NOMO-1 (cell line): ENCODE measurements around the gene MAD1L1.

Source experiments
- DNase-seq, 2 experiments: peaks; one replicate each; lab custom pipeline; 2025; ENCODE audit not compliant: unreplicated experiment in 2 of 2; lab: John Stamatoyannopoulos, UW

Gene MAD1L1

DNA sequence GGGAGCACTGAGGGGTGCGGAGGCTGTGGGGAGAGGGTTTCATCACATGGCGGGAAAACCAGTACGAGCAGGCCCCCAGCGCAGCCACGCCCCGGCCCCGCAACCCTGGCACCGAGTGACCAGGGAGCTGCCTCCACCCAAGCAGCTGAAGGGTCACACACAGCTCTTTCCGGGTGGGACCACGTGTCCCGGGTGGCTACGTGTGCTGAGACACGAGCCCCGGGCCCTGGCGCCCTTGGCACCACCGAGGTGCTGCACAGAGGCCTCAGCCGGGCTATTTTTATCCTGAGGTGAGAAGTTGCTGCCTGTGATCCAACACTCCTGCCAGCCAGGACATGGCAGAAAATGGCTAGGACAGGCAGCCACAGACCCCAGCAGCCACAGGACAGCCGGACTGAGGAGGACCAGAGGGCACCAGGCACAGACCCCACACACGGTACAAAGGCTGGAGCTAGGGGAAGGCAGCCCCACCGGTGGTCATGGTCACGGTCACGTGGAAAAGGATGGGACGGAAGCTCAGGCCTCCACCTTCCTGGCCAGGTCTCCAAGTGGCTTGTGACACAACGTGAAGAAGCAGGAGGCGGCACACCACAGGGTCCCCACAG lies 223.7 kb downstream of the MAD1L1 start:
- no peak for DNase-seq

DNA sequence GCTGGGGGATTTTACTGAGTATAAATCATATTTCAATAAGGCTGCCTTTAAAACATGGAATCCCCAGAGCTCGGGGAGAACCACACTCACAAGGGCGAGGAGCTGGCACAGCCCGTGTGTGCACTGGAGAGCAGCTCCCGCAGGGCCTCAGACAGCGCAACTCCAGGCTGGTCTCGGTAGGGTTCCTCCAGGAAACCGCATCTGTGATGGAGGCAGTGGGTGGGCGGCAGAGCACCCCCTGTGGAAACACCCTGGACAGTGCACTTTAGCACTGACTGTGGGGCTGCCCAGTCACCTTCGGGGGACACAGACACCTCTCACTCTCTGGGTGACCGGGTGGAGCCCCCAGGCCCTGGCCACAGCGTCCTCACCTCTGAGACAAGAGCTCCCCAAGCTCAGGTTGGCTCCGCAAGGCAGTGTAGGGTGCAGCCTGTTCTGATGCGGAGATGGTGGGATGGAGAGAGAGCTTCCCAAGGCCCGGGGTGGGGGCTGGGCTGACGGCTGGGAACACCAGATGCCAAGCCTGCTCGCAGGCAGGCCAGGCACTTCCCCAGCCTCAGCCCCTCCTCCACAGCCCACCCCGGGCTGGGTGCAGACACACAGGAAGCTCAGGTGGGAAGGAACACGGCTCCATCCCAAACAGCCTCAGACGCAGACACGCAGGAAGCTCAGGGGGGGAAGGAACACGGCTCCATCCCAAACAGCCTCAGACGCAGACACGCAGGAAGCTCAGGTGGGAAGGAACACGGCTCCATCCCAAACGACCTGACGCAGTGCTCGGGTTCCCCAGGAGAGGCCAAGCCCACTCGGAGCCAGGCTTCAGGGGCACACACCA lies 224.4 kb downstream of the MAD1L1 start:
- DNase-seq = no peak

DNA sequence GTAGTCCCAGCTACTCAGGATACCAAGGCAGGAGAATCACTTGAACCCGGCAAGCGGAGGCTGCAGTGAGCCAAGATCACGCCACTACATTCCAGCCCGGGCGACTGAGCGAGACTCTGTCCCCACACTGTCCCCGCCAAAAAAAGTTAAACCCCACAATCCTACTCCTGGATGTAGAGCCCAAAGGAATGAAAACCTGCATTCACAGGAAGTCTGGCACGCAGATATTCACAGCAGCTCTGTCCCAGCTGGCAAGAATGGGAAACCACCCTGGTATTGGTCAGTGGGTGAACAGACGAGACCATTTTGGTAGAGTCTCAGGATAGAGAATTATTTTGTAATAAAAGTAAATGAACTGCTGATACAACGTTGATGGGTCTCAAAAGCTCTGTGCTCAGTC lies 225.2 kb downstream of the MAD1L1 start:
- no peak for DNase-seq

DNA sequence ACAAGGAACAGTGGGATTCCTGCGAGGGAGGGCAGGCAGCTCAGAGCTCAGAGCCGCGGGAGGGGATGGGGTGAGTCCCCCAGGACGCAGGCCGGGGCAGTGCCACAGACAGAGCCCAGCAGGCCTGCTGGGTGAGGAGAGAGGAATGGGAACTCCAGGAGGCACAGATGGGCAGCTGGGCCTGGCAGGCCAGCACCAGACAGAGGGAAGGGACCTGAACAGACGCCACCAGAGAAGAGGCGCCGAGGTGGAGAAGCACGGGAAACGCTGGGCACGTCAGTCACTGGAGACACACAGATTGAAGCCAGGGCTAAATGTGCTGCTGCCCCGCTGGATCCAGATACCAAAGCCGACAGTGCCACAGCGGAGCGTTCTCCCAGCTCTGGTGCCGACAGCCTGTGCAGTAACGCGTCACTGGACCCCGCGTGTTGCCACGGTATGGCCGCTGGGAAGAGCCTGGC lies 225.8 kb downstream of the MAD1L1 start:
- no peak for DNase-seq

DNA sequence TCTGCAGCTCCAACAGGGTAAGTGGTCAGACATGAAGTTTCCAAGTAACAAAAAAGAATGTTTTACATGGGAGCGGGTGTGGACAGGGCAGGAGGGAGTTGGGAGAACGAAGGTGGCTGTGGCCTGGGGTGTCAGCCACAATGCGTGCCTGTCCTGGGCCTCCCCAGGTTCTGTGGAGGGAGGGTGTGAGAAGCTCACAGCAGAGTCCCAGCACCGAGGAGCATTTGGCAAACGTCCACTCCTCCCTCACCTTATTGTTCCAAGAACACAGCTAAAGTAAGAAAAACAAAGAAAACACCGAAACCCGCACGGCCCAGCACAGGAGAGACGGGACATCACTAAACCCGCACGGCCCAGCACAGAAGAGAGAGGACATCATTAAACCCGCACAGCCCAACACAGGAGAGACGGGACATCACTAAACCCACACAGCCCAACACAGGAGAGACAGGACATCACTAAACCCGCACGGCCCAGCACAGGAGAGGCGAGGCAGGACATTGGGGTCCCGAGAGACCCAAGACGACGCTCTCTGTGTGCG lies 226.4 kb downstream of the MAD1L1 start:
- no peak for DNase-seq

DNA sequence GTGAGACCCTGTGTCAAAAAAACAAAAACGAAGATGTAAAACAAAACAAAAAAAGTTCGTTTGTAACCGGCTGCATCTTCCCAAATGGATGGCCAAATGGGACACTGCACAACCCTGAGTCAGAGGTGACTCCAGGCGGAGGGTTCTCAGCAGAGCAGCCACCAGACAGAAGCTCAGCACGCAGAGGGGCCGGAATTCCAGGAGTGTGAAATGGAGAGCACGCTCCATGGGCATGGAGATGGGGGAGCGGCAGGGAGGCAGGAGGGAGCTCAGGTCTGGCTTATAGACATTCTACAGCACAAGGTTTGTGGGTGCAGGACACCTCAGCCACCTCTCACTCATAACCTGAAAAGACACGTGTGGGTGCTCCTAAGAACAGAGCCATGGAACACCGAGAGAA lies 227.0 kb downstream of the MAD1L1 start:
- DNase-seq = no peak

DNA sequence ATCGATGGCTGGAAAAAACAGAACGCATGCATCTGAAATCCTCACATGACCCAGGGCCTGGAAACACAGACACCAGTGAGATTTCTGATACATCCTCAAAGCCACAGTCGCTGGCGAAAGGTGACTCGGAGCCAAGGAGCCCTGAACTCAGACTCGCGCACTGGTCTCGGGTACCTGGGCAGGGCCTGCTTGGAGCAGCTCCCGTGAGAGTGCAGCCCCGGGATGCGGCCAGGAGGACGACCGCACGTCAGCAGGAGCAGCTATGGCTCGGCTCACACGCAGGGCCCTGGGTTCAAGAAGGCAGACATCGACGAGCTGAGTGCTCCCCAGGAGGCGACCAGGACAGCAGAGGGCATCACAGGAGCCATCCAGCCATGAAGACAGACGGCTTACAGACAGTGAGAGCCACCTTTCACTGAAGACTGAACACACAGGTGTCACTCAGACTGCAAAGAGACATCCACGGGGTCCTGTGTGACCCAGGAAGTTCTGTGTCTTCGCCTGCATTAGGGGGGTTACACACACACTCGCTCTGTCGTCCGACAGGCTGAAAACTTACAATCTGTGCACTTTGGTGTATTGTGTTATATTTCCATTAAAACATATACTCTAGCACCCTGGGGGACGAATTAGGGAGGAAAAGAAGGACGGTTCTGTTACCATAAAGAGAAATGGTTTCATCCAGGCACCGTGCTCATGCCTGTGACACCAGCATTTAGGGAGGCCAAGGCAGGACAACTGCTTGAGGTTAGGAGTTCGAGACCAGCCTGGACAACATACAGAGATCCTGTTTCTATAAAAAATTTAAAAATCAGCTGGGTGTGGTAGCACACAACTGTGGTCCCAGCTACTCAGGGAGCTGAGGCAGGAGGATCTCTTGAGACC lies 227.7 kb downstream of the MAD1L1 start:
- DNase-seq = no peak

- no peak for DNase-seq
Observed at GRCh38 chr7:2003931-2004812, 228.6 kb downstream of the MAD1L1 start.

DNA sequence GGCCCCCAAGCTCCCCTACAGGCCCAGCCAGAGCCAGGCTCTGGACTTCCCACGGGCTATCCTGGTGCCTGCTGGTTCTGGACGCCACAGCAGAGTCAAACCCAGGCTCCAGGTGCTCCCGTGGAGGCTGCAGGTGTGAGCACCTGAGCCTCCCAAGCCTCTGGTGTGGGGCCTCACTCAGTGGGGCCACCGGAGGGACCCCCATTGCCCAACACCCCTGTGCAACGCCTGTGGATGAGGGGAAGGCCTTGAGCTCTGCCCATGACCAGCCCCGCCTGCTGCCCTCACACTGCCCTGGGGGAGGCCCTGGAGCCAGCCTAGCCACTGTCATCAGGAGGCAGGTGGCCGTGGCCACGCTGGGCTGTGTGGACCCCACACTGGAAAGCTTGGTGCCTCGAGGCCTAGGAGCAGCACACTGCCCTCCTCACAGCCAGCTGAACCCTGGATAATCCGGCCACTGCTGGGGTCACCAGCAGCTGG lies 229.3 kb downstream of the MAD1L1 start:
- no peak for DNase-seq

- DNase-seq = no peak
Observed at GRCh38 chr7:2002561-2003450, 229.9 kb downstream of the MAD1L1 start.

GRCh38 chr7:2001601-2002442 lies 230.9 kb downstream of the MAD1L1 start:
- DNase-seq = no peak

- no peak for DNase-seq
Observed at GRCh38 chr7:2000746-2001321, 231.9 kb downstream of the MAD1L1 start.

GRCh38 chr7:2000153-2000687 lies 232.5 kb downstream of the MAD1L1 start:
- DNase-seq = no peak

GRCh38 chr7:1999278-1999984 lies 233.3 kb downstream of the MAD1L1 start:
- DNase-seq = no peak

GRCh38 chr7:1998146-1998545 lies 234.6 kb downstream of the MAD1L1 start:
- no peak for DNase-seq

DNA sequence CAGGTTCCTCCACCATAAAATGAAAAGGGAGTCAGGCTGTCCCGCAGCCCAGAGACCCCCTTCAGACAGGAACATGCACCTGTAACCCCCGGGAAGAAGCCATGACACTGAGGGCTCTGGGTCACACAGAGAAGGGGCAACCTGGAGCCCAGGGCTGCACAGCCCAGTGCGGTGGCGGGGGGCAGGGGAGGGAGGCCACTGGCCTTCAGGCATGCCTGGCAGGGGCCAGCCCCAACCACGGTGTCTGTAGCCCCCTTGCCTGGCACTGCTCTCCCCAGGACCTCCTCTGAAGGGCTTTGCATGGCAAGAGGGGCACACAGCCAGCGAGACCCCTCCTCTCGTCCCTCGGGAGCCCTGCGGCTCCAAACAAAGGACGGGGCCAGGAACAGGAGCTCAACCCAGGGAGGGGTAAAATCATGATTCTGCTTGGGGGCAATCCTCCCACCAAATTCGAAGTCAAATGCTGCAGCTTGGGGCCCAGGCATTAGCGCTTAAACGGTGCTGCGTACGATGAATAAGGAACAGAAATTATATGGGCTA lies 235.1 kb downstream of the MAD1L1 start:
- no peak for DNase-seq

- DNase-seq = no peak
Observed at GRCh38 chr7:1996816-1997215, 235.9 kb downstream of the MAD1L1 start.
